GM18505 (cell line): Measurements from ENCODE around the gene IBA57.
"Not testable (repeated sequence)": the region's sequence is repeated elsewhere in the genome, so short reads cannot be mapped to it uniquely, and the experiment has no call there.

Experiments
- ATAC-seq: cut with Tn5 transposase; IDR thresholded peaks from one replicate; pipeline ENCODE4 v1.9.1; 2021; ENCODE audit not compliant: unreplicated experiment
- POLR2A ChIP-seq: IDR thresholded peaks from 4 replicates; pipeline ENCODE4 v1.6.1; 2011; ENCODE audit warnings: borderline replicate concordance; ENCODE audit not compliant: insufficient read depth, insufficient read length; ENCODE audit errors: extremely low read depth

Gene IBA57

GRCh38 chr1:228226141-228226874 lies 60.7 kb downstream of the IBA57 start:
- no peak for TF ChIP-seq POLR2A
- no peak for ATAC-seq

- no peak for TF ChIP-seq POLR2A
- ATAC-seq: no peak
Observed at GRCh38 chr1:228226956-228227791, 61.6 kb downstream of the IBA57 start.

DNA sequence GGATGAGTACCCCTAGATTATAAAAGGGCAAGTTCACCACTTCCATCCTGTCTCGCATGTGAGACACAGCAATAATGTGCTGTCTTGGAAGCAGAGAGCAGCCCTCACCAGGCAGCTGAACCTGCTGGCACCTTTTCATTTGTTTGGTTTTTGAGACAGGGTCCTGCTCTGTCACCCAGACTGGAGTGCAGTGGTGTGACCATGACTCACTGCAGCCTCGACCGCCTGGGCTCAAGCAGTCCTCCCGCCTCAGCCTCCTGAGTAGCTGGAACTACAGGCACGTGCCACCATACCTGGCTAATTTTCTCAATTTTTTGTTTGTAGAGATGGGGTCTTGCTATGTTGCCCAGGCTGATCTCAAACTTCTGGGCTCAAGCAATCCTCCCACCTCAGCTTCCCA lies 62.5 kb downstream of the IBA57 start:
- not testable (repeated sequence) for ATAC-seq

DNA sequence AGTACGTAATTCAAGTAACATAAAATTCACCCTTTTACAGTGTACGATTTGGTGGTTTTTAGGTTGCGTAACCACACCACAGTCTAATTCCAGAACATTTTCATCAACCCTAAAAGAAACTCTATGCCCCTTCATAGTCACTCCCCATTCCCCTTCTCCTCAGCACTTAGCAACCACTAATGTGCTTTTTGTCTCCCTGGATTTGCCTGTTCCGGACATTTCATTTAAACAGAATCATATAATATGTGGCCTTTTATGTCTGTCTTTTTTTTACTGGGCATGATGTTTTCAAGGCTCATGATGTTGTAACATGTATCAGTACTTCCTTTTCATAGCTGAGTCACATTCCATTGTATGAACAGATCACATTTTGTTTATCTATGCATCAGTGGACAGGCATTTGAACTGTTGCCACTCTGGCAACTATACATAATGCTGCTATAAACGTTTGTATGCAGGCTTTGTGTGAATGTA lies 63.0 kb downstream of the IBA57 start:
- TF ChIP-seq POLR2A: no peak
- no peak for ATAC-seq

DNA sequence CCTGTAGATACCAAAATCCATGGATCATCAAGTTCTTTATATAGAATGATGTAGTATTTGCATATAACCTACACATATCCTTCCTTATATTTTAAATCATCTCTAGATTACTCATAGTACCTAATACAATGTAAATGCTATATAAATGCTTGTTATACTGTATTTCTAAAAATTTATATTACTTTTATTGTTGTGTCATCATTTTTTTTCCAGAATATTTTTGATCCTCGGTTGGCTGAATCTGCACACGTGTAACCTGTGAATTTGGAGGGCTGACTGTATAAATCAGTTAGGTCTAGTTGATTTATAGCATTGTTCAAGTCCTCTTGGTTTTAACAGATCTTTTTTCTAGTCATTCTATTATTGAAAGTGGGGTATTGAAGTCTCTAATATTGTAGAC lies 65.6 kb downstream of the IBA57 start:
- no peak for ATAC-seq
- TF ChIP-seq POLR2A: no peak
